HepG2 (cell line): Measurements from ENCODE around the gene KIF5B. TPM values are rescaled to one million over a fixed set of nuclear protein-coding genes. Genes with fewer than 3 reads are reported as not detected.

Experiments
- CBFB ChIP-seq: sonication (generic); formaldehyde crosslinking; IDR thresholded peaks from 2 replicates; pipeline ENCODE4 v1.4.0; 2020; ENCODE audit warnings: missing genetic modification reagents
- EED ChIP-seq: sonication (generic); formaldehyde crosslinking; IDR thresholded peaks from 2 replicates; pipeline ENCODE4 v1.5.0; 2020; ENCODE audit warnings: mild to moderate bottlenecking, missing genetic modification reagents
- RAD51 ChIP-seq: fragments of 450-650 bp; IDR thresholded peaks from 2 replicates; pipeline ENCODE4 v1.6.1; 2016; ENCODE audit warnings: borderline replicate concordance
- ZNF383 ChIP-seq: sonication (generic); formaldehyde crosslinking; IDR thresholded peaks from 2 replicates; pipeline ENCODE4 v1.4.0; 2020; ENCODE audit warnings: missing genetic modification reagents, mild to moderate bottlenecking, borderline replicate concordance
- ZNF407 ChIP-seq: sonication (generic); formaldehyde crosslinking; IDR thresholded peaks from one replicate; pipeline ENCODE4 v1.5.1; 2020; ENCODE audit warnings: mild to moderate bottlenecking, missing genetic modification reagents; ENCODE audit errors: not compliant biosample characterization
- polyA plus RNA-seq, 8 experiments: library from polyadenylated mRNA; depleted of rRNA in 3 of 8; stranded (reverse) in 7 of 8; unstranded in 1 of 8; fragments of >200 nt; fragmentation: Illumina TruSeq in 4 of 8; extraction: Trizol in 4 of 8; gene quantifications; 2 replicates each; pipeline versions ENCODE4 v1.2.1 to v1.2.3, GENCODE V29; 2011 to 2016; ENCODE audit warnings: low read depth in 4 of 8, missing spikeins in 1 of 8, mixed read lengths in 1 of 8; ENCODE audit not compliant: insufficient read depth in 1 of 8
- total RNA-seq, 5 experiments: library from RNA; depleted of rRNA; stranded (reverse); fragments of >200 nt; fragmentation: Illumina TruSeq; extraction: Trizol; gene quantifications; 2 replicates each; pipeline ENCODE4 v1.2.3, GENCODE V29; 2016; ENCODE audit warnings: low read depth in 1 of 5
- TF ChIP-seq, protein P1 (sequence below): sonication (generic); formaldehyde crosslinking; IDR thresholded peaks from 2 replicates; pipeline ENCODE4 v1.4.0; 2020; ENCODE audit warnings: mild to moderate bottlenecking, low read depth, missing genetic modification reagents
- TF ChIP-seq, protein P2 (sequence below): sonication (generic); formaldehyde crosslinking; IDR thresholded peaks from 2 replicates; pipeline ENCODE4 v1.5.1; 2020; ENCODE audit warnings: mild to moderate bottlenecking, missing genetic modification reagents, moderate library complexity
- TF ChIP-seq, protein P3 (sequence below): sonication (generic); formaldehyde crosslinking; IDR thresholded peaks from 2 replicates; pipeline ENCODE4 v1.5.1; 2020; ENCODE audit warnings: missing genetic modification reagents, mild to moderate bottlenecking, borderline replicate concordance
- TF ChIP-seq, protein P4 (sequence below): sonication (generic); formaldehyde crosslinking; IDR thresholded peaks from 2 replicates; pipeline ENCODE4 v1.9.0; 2021; ENCODE audit warnings: mild to moderate bottlenecking, missing genetic modification reagents

The KIF5B gene
- total and polyA plus RNA-seq, 2 of the 13 experiments (the other 11 are each of a cell fraction or from before 2014, with no cell fraction given) = 34.3 to 133 TPM

DNA sequence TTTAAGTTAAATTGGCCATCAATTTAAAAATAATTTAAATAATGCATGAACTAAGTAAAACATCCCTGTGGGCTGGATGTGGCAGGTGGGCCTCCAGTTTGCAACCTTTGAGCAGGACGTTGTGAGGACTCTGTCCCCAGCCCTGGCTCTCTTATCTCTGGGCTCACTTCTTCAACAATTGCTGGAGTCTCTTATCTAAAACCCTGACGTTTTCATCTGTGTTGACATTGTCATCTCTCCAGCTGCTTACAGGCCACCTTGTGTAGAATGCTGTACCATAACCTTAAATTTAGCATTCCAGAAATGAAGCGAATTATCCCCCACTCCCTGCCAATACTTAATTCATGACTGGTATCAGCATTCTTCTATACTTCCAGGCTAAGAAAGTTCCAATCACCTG, 3.2 kb upstream of the KIF5B start (continued):
- TF ChIP-seq, protein P1, sequence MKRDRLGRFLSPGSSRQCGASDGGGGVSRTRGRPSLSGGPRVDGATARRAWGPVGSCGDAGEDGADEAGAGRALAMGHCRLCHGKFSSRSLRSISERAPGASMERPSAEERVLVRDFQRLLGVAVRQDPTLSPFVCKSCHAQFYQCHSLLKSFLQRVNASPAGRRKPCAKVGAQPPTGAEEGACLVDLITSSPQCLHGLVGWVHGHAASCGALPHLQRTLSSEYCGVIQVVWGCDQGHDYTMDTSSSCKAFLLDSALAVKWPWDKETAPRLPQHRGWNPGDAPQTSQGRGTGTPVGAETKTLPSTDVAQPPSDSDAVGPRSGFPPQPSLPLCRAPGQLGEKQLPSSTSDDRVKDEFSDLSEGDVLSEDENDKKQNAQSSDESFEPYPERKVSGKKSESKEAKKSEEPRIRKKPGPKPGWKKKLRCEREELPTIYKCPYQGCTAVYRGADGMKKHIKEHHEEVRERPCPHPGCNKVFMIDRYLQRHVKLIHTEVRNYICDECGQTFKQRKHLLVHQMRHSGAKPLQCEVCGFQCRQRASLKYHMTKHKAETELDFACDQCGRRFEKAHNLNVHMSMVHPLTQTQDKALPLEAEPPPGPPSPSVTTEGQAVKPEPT (CRISPR knock-in tag) = no peak
- TF ChIP-seq, protein P2, sequence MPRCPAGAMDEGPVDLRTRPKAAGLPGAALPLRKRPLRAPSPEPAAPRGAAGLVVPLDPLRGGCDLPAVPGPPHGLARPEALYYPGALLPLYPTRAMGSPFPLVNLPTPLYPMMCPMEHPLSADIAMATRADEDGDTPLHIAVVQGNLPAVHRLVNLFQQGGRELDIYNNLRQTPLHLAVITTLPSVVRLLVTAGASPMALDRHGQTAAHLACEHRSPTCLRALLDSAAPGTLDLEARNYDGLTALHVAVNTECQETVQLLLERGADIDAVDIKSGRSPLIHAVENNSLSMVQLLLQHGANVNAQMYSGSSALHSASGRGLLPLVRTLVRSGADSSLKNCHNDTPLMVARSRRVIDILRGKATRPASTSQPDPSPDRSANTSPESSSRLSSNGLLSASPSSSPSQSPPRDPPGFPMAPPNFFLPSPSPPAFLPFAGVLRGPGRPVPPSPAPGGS (CRISPR knock-in tag) = no peak
- TF ChIP-seq ZNF383 (CRISPR knock-in tag) = no peak
- TF ChIP-seq, protein P3, sequence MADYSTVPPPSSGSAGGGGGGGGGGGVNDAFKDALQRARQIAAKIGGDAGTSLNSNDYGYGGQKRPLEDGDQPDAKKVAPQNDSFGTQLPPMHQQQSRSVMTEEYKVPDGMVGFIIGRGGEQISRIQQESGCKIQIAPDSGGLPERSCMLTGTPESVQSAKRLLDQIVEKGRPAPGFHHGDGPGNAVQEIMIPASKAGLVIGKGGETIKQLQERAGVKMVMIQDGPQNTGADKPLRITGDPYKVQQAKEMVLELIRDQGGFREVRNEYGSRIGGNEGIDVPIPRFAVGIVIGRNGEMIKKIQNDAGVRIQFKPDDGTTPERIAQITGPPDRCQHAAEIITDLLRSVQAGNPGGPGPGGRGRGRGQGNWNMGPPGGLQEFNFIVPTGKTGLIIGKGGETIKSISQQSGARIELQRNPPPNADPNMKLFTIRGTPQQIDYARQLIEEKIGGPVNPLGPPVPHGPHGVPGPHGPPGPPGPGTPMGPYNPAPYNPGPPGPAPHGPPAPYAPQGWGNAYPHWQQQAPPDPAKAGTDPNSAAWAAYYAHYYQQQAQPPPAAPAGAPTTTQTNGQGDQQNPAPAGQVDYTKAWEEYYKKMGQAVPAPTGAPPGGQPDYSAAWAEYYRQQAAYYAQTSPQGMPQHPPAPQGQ (CRISPR knock-in tag) = no peak
- no peak for TF ChIP-seq RAD51
- TF ChIP-seq, protein P4, sequence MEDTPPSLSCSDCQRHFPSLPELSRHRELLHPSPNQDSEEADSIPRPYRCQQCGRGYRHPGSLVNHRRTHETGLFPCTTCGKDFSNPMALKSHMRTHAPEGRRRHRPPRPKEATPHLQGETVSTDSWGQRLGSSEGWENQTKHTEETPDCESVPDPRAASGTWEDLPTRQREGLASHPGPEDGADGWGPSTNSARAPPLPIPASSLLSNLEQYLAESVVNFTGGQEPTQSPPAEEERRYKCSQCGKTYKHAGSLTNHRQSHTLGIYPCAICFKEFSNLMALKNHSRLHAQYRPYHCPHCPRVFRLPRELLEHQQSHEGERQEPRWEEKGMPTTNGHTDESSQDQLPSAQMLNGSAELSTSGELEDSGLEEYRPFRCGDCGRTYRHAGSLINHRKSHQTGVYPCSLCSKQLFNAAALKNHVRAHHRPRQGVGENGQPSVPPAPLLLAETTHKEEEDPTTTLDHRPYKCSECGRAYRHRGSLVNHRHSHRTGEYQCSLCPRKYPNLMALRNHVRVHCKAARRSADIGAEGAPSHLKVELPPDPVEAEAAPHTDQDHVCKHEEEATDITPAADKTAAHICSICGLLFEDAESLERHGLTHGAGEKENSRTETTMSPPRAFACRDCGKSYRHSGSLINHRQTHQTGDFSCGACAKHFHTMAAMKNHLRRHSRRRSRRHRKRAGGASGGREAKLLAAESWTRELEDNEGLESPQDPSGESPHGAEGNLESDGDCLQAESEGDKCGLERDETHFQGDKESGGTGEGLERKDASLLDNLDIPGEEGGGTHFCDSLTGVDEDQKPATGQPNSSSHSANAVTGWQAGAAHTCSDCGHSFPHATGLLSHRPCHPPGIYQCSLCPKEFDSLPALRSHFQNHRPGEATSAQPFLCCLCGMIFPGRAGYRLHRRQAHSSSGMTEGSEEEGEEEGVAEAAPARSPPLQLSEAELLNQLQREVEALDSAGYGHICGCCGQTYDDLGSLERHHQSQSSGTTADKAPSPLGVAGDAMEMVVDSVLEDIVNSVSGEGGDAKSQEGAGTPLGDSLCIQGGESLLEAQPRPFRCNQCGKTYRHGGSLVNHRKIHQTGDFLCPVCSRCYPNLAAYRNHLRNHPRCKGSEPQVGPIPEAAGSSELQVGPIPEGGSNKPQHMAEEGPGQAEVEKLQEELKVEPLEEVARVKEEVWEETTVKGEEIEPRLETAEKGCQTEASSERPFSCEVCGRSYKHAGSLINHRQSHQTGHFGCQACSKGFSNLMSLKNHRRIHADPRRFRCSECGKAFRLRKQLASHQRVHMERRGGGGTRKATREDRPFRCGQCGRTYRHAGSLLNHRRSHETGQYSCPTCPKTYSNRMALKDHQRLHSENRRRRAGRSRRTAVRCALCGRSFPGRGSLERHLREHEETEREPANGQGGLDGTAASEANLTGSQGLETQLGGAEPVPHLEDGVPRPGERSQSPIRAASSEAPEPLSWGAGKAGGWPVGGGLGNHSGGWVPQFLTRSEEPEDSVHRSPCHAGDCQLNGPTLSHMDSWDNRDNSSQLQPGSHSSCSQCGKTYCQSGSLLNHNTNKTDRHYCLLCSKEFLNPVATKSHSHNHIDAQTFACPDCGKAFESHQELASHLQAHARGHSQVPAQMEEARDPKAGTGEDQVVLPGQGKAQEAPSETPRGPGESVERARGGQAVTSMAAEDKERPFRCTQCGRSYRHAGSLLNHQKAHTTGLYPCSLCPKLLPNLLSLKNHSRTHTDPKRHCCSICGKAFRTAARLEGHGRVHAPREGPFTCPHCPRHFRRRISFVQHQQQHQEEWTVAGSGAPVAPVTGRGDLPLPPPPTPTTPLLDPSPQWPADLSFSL (CRISPR knock-in tag) = no peak; the same call in 1 of the 2 replicates
- no peak for TF ChIP-seq EED (CRISPR knock-in tag)
- no peak for TF ChIP-seq CBFB
- TF ChIP-seq ZNF407 (CRISPR knock-in tag) = no peak
